Mucosa of descending colon (tissue), 3 donors: ENCODE measurements around the gene ME2. TPM values are rescaled to one million over a fixed set of nuclear protein-coding genes. Genes with fewer than 3 reads are reported as not detected.
A peak's percentile ranks its signal among the peaks of the same experiment; 100 is the strongest.

ENCODE experiments used
- ATAC-seq: fragments of 200-7000 bp; cut with Tn5 transposase; one replicate; pipeline ENCODE4 v1.9.1; 2020; ENCODE audit warnings: mild to moderate bottlenecking, moderate library complexity
- DNase-seq, 3 donors: peaks; one replicate each; pipeline ENCODE4 v3.0.0-alpha.2; 2020
- H3K36me3 ChIP-seq: fragments of 200-600 bp; one replicate; pipeline ENCODE4 v1.8.0; 2021; ENCODE audit warnings: low read depth, mild to moderate bottlenecking
- H3K4me1 ChIP-seq: fragments of 200-600 bp; one replicate; pipeline ENCODE4 v1.8.0; 2021; ENCODE audit warnings: low read depth, mild to moderate bottlenecking
- H3K4me3 ChIP-seq: fragments of 200-600 bp; one replicate; pipeline ENCODE4 v1.8.0; 2021; ENCODE audit warnings: mild to moderate bottlenecking
- H3K9me3 ChIP-seq: fragments of 200-600 bp; one replicate; pipeline ENCODE4 v1.8.0; 2021; ENCODE audit warnings: mild to moderate bottlenecking
- CTCF ChIP-seq: fragments of 200-600 bp; IDR thresholded peaks from one replicate; pipeline ENCODE4 v1.8.0; 2022; ENCODE audit warnings: antibody characterized with exemption, mild to moderate bottlenecking
- intact Hi-C, 2 donors: fragments of 100-400 bp; cut with DNase I in 1 of 2; cut with micrococcal nuclease in 1 of 2; formaldehyde crosslinking; loops; one replicate each; pipeline versions ENCODE4 v1.11.0 to v1.11.1; 2022; cut with DNase I, micrococcal nuclease
- total RNA-seq, 3 donors: library from RNA; stranded (reverse); fragmentation: NEBNext Ultra II Directional in 2 of 3; extraction: Animal tissue kit (Norgen Biotek cat#: 25700) in 2 of 3; gene quantifications; one replicate each; pipeline versions ENCODE4 v1.2.1 to v1.2.4, GENCODE V29; 2021 to 2023
- donor health status: DM: no; HTN: no; CAD: no; lungs with moderate emphysema.
- donor health status: DM: no; HTN: no; CAD: no.
- donor health status: DM: no; HTN: yes; CAD: no.

The ME2 gene
- total RNA-seq, 3 donors from 2014 or later: 64.2 to 85.2 (median 74.6) TPM

DNA sequence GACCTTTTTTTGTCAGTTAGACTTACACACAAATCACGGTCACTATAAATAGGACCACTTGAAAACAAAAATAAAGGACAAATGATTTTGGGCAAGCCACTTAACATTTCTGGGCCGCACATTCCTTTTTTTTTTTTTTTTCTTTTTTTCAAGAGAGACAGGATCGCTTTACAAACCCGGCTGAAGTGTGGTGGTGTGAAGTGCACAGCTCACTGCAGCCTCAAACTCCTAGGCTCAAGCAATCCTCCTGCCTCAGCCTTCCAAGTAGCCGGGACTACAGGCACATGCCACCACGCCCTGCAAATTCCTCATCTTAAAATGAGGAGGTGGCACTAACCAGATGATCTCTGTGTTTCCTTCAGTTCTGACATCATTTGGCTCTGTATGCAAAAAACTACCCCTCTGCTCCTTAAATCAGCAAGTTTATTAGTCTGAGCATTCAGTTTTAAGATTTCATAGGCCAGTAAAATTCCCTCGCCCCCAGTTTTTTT lies 30.8 kb upstream of the ME2 start:
- Histone ChIP-seq H3K4me1 (peaks cover under 1% of the 10 kb centered on the region), H3K9me3 (no peaks in the 10 kb centered on the region), H3K36me3 (no peaks in the 10 kb centered on the region), H3K4me3 (no peak overlapping the region)
- no peak for TF ChIP-seq CTCF
- ATAC-seq (no peak), DNase-seq (no peak)
- intact Hi-C loops: no loop called here

GRCh38 chr18:50848991-50849390 lies 29.9 kb upstream of the ME2 start:
- ATAC-seq (no peak), DNase-seq (no peak)
- no peaks in the 10 kb centered on the region for H3K36me3 ChIP-seq
- TF ChIP-seq CTCF: no peak
- H3K4me1 ChIP-seq: peaks cover 3% of the 10 kb centered on the region
- intact Hi-C loops: no loop called here
- no peaks in the 10 kb centered on the region for H3K9me3 ChIP-seq
- no peak overlapping the region for H3K4me3 ChIP-seq

GRCh38 chr18:50849419-50849821 lies 29.5 kb upstream of the ME2 start:
- ATAC-seq (no peak), DNase-seq (no peak)
- peaks cover 3% of the 10 kb centered on the region for H3K4me1 ChIP-seq
- no peak for TF ChIP-seq CTCF
- intact Hi-C loops: no loop called here
- H3K4me3 ChIP-seq: no peak overlapping the region
- H3K36me3 ChIP-seq: no peaks in the 10 kb centered on the region
- H3K9me3 ChIP-seq: no peaks in the 10 kb centered on the region

DNA sequence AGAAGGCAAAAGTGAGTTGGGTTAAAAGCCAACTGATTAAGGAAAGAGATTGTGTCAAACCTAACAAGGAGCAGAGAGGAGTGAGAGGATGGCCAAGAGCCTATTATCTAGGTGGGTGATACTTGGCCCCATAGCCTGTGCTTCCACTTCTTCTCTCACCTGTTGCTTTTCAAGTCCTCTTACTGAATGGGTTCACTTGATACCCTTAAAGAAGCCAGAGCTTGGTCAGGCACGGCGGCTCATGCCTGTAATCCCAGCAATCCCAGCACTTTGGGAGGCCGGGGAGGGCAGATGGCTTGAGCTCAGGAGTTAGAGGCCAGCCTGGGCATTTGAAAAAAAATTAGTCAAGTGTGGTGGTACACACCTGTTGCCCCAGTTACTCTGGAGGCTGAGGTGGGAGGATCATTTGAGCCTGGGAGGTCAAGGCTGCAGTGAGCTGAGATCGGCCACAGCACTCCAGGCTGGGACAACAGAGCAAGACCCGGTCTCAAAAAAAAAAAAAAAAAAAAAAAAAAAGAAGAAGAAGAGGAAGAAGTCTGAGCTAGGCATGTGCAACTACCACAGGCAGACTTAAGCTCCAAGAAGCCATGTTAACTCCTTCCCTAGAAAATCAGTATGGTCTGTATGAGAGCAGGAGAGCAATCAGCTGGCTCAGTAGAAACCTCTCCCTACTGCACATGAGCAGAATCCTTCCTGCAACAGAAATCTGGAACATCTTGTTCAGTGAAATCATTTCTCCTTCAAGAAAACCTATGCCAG lies 28.4 kb upstream of the ME2 start:
- intact Hi-C loops: no loop called here
- peaks cover 3% of the 10 kb centered on the region for H3K4me1 ChIP-seq
- ATAC-seq (no peak), DNase-seq (no peak)
- no peak for TF ChIP-seq CTCF
- H3K4me3 ChIP-seq: no peak overlapping the region
- H3K36me3 ChIP-seq: no peaks in the 10 kb centered on the region
- no peaks in the 10 kb centered on the region for H3K9me3 ChIP-seq

DNA sequence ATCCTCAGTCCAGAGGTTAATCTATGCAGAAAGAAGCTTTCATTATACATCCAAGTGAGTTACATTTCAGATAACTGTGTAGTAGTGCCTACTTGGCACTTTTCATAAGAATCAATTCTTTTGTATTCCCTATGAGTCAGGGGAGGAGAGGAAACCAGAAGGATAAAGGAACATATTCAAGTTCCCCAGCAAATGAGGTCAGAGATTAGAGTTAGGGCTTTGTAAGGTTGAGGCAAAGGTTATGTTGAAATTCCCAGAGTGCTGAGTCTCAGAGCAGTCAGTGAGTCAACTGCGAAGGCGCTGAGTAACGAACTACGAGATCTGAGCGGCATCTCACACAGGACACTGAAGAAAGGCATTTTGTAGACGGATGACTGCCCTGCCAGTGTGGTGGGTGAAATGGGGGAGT lies 25.1 kb upstream of the ME2 start:
- no peaks in the 10 kb centered on the region for H3K36me3 ChIP-seq
- ATAC-seq (peak; percentile 91), DNase-seq (peak in 2 of 3 donors; percentile 46 to 60)
- peaks cover 3% of the 10 kb centered on the region for H3K4me1 ChIP-seq
- H3K4me3 ChIP-seq: no peak overlapping the region
- TF ChIP-seq CTCF: no peak
- intact Hi-C loops: no loop called here
- H3K9me3 ChIP-seq: no peaks in the 10 kb centered on the region
